HG02840 (cell line): Measurements from ENCODE around the gene UBD.

Experiments
- ATAC-seq: cut with Tn5 transposase; IDR thresholded peaks from one replicate; pipeline ENCODE4 v1.9.1; 2021; ENCODE audit warnings: mild to moderate bottlenecking, moderate library complexity, moderate number of reproducible peaks; ENCODE audit not compliant: unreplicated experiment, low FRiP score

Gene UBD

GRCh38 chr6:29559524-29560287, at the start of gene UBD:
Gene UBD (minus strand): TSS chr6:29559732. CDS start chr6:29559701, 31 bp downstream.
- no peak for ATAC-seq

DNA sequence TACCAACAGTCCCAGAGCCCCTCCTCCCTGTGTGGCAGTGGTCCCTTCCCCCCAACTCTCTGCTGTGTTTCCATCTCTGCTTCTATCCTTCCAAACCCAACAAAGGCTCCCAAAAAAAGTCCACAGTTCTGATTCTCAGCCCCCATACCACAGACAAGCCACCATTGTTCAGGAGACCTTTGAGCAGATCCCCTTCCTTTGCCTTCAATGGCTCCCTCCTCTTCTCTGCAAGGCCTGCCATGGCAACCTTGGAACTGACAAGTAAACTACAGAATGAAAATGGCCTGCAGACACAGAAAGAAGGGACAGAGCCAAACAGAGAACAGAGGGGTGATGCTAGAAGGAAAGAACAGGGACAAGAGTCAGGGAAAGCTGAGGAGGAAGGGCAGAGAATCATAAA, 48.6 kb upstream of the UBD start:
- no peak for ATAC-seq

GRCh38 chr6:29603930-29604329, 44.4 kb upstream of the UBD start:
- no peak for ATAC-seq

- ATAC-seq = no peak
Measured at GRCh38 chr6:29603456-29603855, 43.9 kb upstream of the UBD start.

DNA sequence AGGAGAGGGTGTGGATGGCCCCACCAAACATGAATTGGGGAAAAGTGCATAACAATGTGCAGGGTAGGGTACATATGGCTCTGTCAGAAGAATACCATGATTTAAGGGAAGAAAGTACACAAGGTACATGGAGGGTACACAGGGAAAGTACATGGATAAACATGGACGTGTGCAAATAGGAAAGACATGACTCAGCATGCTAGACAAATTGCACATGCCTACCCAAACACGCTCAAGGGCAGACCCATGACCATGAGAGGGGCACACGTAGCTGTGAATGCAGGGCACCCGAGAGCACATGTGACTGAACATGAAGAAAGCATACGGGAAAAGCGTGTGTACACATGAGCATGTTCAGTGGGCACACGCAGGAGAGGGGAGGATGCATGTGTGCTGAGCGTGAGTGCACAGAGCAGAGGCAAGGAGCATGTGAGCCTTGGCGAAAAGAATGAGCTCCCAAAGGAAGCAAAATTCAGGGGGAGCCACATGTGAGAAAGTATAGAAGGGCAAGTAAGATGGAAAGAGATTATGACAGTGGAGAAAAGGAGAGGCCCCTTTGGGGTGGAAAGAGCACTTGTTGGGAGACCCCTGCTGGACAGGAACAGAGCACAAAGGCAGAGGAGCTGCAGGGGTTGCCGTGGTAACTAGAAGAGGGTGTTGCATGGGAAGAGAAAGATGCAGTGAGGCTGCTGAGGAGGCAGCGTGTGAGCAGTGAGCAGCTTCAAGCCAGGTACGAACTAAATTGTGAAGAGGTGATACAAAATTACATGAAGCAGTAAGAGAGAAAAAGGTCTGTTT, 43.2 kb upstream of the UBD start:
- no peak for ATAC-seq

DNA sequence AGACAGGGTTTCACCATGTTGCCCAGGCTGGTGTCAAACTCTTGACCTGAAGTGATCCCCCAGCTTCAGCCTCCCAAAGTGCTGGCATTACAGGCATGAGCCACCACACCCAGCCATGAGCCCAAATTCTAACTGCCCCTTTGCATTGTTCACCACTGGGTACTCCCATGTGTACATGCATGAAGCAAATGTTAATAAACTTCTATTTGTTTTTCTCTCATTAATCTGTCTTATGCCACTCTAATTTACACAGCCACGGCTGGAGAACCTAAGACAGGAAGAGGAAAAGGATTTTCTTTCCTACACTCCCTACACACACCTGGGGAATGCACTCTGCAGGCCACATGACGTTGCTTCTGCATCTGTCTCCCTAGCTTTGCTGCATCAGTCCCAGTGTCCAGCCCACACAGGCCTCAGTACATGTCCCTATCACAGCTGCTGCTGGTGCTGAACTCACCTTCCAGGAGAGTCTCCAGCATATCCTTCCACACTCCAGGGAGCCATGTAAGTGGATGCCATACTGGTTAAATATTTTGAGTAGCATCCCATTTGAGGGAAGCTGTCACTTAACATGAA, 38.7 kb upstream of the UBD start:
- no peak for ATAC-seq

DNA sequence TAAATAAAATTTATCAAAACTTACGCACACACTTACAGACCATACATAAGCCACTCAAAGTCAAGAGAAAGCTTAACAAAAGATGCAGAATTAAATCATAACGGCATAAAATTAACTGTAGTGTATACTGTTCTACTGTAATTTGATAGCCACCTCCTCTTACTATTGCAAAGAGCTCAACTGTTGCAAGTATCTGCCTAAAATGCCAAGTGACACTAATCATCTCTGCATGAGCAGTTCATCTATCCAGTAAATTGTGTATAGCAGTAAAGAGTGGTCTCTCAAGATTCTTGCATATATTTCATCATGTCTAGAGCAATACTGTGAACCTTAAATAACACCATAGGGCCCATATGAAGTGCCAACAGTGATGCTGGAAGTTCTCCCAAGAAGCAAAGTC, 37.7 kb upstream of the UBD start:
- ATAC-seq = no peak

GRCh38 chr6:29596381-29596900, 36.9 kb upstream of the UBD start:
- no peak for ATAC-seq

DNA sequence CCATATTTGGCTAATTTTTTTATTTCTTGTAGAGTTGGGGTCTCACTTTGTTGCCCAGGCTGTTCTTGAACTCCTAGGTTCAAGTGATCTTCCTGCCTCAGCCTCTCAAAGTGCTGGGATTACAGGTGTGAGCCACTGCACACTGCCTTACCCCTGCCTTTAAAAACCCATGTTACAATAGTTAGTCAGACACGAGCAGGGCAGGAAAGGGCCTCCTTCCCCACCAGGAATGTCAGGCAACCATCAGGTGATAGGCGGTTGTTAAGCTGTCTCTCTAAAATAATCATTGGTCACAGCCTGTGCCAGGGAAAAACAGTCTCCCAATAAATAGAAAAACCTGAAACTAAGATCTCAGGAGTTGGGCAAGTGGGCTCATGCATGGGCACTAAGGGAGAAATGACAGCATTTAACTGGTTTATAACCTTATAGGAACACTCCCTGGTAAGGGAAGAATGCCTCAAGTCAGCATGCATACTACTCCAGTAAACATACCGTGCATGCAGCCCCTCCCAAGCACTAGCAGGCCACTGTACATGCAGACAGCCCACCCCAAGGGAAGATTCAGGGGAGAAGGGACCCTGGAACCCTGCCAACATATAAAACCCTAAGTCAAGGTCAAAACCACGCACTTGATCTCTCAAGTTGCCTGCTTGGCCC, 33.8 kb upstream of the UBD start:
- no peak for ATAC-seq

GRCh38 chr6:29591677-29592076, 32.1 kb upstream of the UBD start:
- ATAC-seq = no peak

DNA sequence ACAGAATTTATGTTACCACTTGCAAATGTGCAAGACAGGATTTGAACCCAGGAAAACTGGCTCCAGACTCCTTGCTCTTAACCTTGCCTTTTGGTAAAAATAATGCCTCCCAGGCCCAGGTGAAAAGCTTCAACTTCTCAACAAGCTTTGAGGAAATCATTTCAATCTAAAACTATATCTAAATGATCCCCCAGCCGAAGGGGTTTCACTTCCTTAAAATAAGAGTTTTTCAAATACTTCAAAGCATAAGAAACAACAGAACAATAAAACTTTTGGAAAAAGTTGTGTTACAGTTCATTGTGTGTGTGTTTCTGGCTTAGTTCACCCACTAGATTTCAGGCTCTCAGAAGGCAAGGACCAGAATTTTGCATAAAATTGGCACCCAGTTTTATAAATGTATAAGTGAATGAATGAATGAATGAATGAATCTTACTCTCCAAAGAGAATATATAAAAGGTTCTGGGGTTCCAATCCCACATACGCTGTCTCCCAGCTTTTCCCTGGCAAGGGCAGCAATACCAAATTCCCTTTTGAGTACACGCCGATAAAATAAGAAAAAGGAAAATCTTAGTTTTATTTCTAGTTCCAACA, 30.8 kb upstream of the UBD start:
- ATAC-seq = no peak

DNA sequence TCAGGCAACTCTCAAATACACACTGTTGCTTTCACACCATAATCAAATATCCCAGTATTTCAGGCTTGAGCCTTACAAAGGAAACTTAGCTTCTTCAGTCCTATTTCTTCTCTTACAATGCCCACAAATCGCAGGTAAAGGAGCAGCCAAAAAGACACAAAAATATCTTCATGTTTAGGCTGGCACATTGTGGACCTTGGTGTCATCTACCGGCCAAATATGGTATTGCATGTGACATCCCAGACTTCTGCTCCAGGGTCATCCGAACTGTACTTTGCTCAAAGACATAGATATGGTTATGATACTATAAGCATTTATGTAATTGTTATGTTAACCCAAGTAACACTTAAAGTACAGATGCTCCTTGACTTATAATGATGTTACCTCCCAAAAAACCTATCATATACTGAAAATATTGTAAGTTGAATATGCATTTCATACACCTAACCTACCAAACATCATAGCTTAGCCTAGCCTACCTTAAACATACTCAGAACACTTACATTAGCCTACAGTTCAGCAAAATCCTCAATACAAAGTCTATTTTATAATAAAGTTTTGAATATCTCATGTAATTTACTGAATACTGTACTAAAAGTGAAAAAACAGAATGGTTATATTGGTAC, 30.0 kb upstream of the UBD start:
- ATAC-seq = no peak

DNA sequence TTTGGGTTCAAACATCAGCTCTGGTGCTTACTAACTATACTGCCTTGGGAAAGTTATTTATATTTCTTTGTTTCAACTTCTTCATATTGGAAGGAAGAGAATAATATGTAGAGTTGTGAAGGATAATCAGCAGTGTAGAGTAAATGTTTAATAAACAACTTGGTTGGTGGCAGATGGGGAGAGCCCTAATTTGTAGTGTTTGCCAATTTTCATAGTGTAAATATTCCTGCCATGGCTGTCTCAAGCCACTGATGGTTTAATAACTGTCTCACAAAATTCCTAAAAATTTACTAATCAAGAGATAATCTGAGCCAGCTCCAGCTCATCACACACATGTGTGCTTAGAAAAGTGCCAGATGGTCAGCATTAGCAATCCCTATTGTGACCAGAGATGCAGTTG, 25.3 kb upstream of the UBD start, which contains the start of gene OR2H2:
OR2H2 (plus strand) TSS at position 301 of the 400 bp plus-strand sequence. CDS start 2,824 bp downstream, outside the sequence.
- no peak for ATAC-seq

DNA sequence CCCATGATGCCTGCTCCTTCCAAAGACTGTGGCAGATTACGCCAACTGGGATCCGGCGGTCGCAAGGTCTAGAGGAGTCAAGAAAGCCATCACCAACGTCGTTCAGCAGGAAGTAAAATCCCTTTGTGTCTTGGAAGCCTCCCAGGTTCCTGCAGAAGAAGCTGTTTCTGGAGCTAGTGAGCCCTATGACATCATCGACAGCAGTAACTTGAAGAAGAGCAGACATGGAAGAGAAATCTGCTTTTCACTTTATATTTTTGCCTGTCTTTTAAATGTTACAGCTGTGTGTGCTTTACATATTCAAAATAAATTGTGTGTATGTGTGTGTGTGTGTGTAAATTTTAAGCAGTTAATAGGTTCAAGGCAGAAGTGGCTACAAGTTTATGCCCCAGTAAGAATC, 18.0 kb upstream of the UBD start:
- ATAC-seq = no peak

DNA sequence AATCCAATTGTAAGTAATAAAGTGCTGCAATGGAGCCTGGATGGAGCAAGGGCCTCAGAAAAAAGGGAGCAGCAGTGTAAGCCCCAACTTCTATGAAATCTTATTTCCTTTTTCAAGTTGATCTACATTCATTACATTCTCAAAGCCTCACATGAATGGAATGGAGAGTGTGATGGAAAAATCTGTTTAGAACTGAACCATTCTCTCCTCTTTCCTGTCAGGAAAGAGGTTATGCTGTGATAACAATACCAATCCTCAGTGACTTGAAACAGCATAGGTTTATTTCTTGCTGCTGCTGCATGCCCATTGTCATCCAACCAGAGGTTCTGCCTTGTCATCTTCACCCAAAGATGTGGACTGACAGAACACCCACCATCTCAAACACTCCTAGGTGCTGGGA, 16.5 kb upstream of the UBD start:
- ATAC-seq = no peak

DNA sequence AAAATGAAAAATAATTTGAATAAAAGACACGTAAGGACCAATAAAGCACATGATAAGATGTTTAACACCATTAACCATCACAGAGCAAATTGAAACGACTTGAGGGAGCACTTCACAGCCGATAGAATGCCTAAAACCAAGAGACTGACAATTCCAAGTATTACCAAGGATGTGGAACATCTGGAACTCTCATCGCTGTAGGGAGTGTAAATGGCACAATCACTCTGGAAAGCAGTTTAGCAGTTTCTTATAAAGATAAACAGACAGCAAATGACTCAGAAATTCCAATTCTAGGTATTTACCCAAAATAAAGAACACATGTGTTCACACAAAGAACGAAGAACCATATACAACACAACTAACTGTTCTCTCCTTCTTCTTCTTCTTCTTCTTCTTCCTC, 8.5 kb upstream of the UBD start:
- ATAC-seq = no peak

- ATAC-seq = no peak
Measured at GRCh38 chr6:29567541-29567940, 8.0 kb upstream of the UBD start.

- no peak for ATAC-seq
Measured at GRCh38 chr6:29566856-29567255, 7.3 kb upstream of the UBD start.

DNA sequence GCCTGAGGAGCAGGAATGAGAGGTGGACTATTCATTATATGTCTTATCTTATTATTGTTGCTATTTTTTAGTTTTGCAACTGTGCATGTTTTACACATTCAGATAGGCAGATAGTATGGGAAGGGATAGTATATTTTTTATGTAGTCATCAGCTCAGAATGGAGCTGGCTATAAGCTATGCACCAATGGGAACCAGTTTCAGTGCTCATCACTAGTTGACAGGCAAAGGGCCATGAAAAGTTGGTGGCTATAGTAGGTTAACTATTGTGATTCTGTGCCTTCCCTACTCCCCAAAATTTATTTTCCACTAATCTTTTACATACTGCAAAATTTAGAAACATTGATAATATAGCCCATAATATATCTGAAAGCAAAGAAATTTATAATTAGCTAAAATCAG, 5.3 kb upstream of the UBD start:
- no peak for ATAC-seq

DNA sequence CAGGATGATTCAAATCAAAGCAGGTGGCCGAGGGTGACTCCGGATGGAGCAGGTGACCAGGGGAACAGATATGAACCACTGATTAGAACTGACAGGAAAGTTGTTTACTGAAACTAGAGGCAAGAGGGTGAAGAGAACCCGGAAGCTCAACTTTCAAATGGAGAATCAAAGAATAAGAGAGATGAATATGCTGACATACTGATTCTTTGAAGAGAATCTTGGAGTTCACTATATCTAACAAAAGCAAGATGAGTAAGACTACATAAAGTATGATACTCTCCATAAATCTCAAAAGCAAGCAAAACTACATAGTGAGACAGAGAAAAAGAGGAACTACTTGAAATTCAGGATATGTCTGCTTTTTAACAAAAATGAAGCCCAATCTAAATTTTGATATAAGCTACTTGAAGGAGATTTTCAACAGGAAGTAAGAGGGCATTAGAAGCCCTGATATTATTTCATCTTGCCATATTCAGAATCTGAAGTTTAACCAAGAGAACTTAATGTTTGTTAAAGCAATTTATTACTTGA, 4.0 kb upstream of the UBD start:
- ATAC-seq = no peak
